GM12878 (cell line): ENCODE measurements around the gene PINK1. TPM values are rescaled to one million over a fixed set of nuclear protein-coding genes. Genes with fewer than 3 reads are reported as not detected.

Source experiments
- BCLAF1 ChIP-seq: fragments of 450-650 bp; IDR thresholded peaks from 2 replicates; pipeline ENCODE4 v1.6.1; 2017; ENCODE audit warnings: antibody characterized with exemption, mild to moderate bottlenecking, moderate library complexity
- BHLHE40 ChIP-seq, 2 experiments: fragments of 450-650 bp in 1 of 2; IDR thresholded peaks; 2 replicates each; pipeline ENCODE4 v1.6.1; 2011 to 2017; ENCODE audit warnings: low read depth in 2 of 2, borderline replicate concordance in 1 of 2, improper control_type of control experiment in 1 of 2, low read length in 1 of 2, mild to moderate bottlenecking in 1 of 2
- ELK1 ChIP-seq: IDR thresholded peaks from 2 replicates; pipeline ENCODE4 v1.6.1; 2012; ENCODE audit warnings: low read depth, low read length, improper control_type of control experiment
- MLLT1 ChIP-seq: fragments of 450-650 bp; IDR thresholded peaks from 2 replicates; pipeline ENCODE4 v1.6.1; 2016; ENCODE audit warnings: mild to moderate bottlenecking
- MTA3 ChIP-seq: IDR thresholded peaks from 2 replicates; pipeline ENCODE4 v1.6.1; 2012; ENCODE audit warnings: low read length, inconsistent platforms, borderline replicate concordance
- NBN ChIP-seq: fragments of 450-650 bp; IDR thresholded peaks from 2 replicates; pipeline ENCODE4 v1.6.1; 2016
- REST ChIP-seq: IDR thresholded peaks from 2 replicates; pipeline ENCODE4 v1.6.1; 2012; ENCODE audit warnings: mild to moderate bottlenecking, low read depth, low read length
- SMC3 ChIP-seq: IDR thresholded peaks from 2 replicates; pipeline ENCODE4 v1.6.1; 2011; ENCODE audit warnings: low read length, improper control_type of control experiment, borderline replicate concordance
- SREBF2 ChIP-seq: IDR thresholded peaks from 2 replicates; pipeline ENCODE4 v1.6.1; 2012; ENCODE audit warnings: mild to moderate bottlenecking, low read length
- USF2 ChIP-seq: IDR thresholded peaks from 2 replicates; pipeline ENCODE4 v1.6.1; 2011; ENCODE audit warnings: low read depth, low read length, improper control_type of control experiment, borderline replicate concordance
- ZBTB11 ChIP-seq: fragments of 450-650 bp; formaldehyde crosslinking; IDR thresholded peaks from 2 replicates; pipeline ENCODE4 v1.5.0; 2022; ENCODE audit warnings: mild to moderate bottlenecking, missing genetic modification characterization
- polyA plus RNA-seq, 11 experiments: library from polyadenylated mRNA; depleted of rRNA in 4 of 11; unstranded in 6 of 11; stranded (reverse) in 5 of 11; fragments of >200 nt; fragmentation: Nextera tagmentation in 4 of 11; fragmentation: Illumina TruSeq in 1 of 11; extraction: Ambion mirVana in 4 of 11; extraction: Trizol in 1 of 11; gene quantifications; 1 replicate in 1 of 11; 2 replicates in 10 of 11; pipeline versions ENCODE4 v1.2.1 to v1.2.3, GENCODE V29; 2011 to 2016; ENCODE audit warnings: inconsistent platforms in 2 of 11, missing spikeins in 2 of 11, low read depth in 1 of 11
- total RNA-seq, 4 experiments: library from RNA; depleted of rRNA in 3 of 4; stranded (reverse); fragments of >200 nt in 3 of 4; fragmentation: Illumina TruSeq in 1 of 4; extraction: Trizol in 1 of 4; gene quantifications; 2 replicates each; pipeline versions ENCODE4 v1.2.1 to v1.2.3, GENCODE V29; 2013 to 2021

Gene PINK1
- total and polyA plus RNA-seq, 10 of the 15 experiments (the other 5 are each of a cell fraction or from before 2014, with no cell fraction given): 0.42 to 4.4 (median 1.9) TPM; not detected in 1

GRCh38 chr1:20678599-20678998 is 45.3 kb downstream of the PINK1 start (continued):
- TF ChIP-seq REST (no peak), BCLAF1 (no peak), SMC3 (no peak), USF2 (no peak), MTA3 (peak; percentile 81; the same call in 1 of the 2 replicates), ZBTB11 (CRISPR knock-in tag) (no peak), ELK1 (no peak), NBN (no peak), BHLHE40 (IDR thresholded peaks at IDR 0.05; ENCODE audit: borderline replicate concordance in 1 of 2, low read depth in 2 of 2, low read length in 1 of 2) (peak; percentile 45 to 56; a peak in 2 of 4 replicates), SREBF2 (no peak), MLLT1 (0 out of 2 replicates have a peak, but pooled peaks have one; percentile 19)
- TF ChIP-seq, all 136 proteins: peak for 32
